Fibroblast of lung (primary cell): ENCODE data around the gene PRPF6. TPM values are rescaled to one million over a fixed set of nuclear protein-coding genes. Genes with fewer than 3 reads are reported as not detected.
A peak's percentile ranks its signal among the peaks of the same experiment; 100 is the strongest.

Source experiments
- DNase-seq, 2 donors: peaks; one replicate each; pipeline versions ENCODE4 v3.0.0 to v3.0.0-alpha.2; 2010; ENCODE audit warnings: low read depth in 2 of 2
- H2AFZ ChIP-seq: 2 replicates; pipeline ENCODE4 v1.5.1; 2012; ENCODE audit warnings: low read length, control low read depth, inconsistent platforms
- H3K27ac ChIP-seq: 2 replicates; pipeline ENCODE4 v1.5.1; 2011; ENCODE audit warnings: low read length, control low read depth; ENCODE audit not compliant: insufficient read depth
- H3K27me3 ChIP-seq: 2 replicates; pipeline ENCODE4 v1.5.1; 2011; ENCODE audit warnings: mild to moderate bottlenecking, low read length; ENCODE audit not compliant: control insufficient read depth, insufficient read depth
- H3K36me3 ChIP-seq: 2 replicates; pipeline ENCODE4 v1.5.1; 2011; ENCODE audit warnings: low read length; ENCODE audit not compliant: control insufficient read depth, insufficient read depth
- H3K4me1 ChIP-seq: 2 replicates; pipeline ENCODE4 v1.5.1; 2011; ENCODE audit warnings: low read length; ENCODE audit not compliant: control insufficient read depth, insufficient read depth; ENCODE audit errors: extremely low read depth
- H3K4me2 ChIP-seq: 2 replicates; pipeline ENCODE4 v1.5.1; 2011; ENCODE audit warnings: low read length, control low read depth; ENCODE audit not compliant: insufficient read depth; ENCODE audit errors: extremely low read depth
- H3K4me3 ChIP-seq, 4 experiments: fragments of 200-600 bp in 1 of 4; sonication (generic) in 1 of 4; replicated peaks in 1 of 4; 2 replicates each; pipeline ENCODE4 v1.5.1; 2011 to 2016; ENCODE audit warnings: low read length in 4 of 4, low read depth in 3 of 4, mild to moderate bottlenecking in 3 of 4, control low read depth in 2 of 4, inconsistent platforms in 1 of 4, mixed read lengths in 1 of 4; ENCODE audit not compliant: insufficient read depth in 1 of 4; ENCODE audit errors: control extremely low read depth in 1 of 4
- H3K79me2 ChIP-seq: 2 replicates; pipeline ENCODE4 v1.5.1; 2012; ENCODE audit warnings: mild to moderate bottlenecking, low read length, inconsistent platforms; ENCODE audit not compliant: control insufficient read depth, insufficient read depth
- H3K9ac ChIP-seq: 2 replicates; pipeline ENCODE4 v1.5.1; 2011; ENCODE audit warnings: mild to moderate bottlenecking, low read length, control low read depth; ENCODE audit not compliant: insufficient read depth
- H3K9me3 ChIP-seq: 2 replicates; pipeline ENCODE4 v1.5.1; 2012; ENCODE audit warnings: low read depth, low read length; ENCODE audit not compliant: control insufficient read depth, insufficient read depth
- H4K20me1 ChIP-seq: 2 replicates; pipeline ENCODE4 v1.5.1; 2011; ENCODE audit warnings: low read length; ENCODE audit not compliant: control insufficient read depth, insufficient read depth; ENCODE audit errors: extremely low read depth
- CTCF ChIP-seq, 2 donors: IDR thresholded peaks in 1 of 2; conservative IDR thresholded peaks in 1 of 2; 1 replicate in 1 of 2; 2 replicates in 1 of 2; pipeline ENCODE4 v1.5.1; 2011 to 2012; ENCODE audit warnings: low read length in 2 of 2, control low read depth in 1 of 2, inconsistent platforms in 1 of 2, low read depth in 1 of 2, mild to moderate bottlenecking in 1 of 2
- EZH2 ChIP-seq: IDR thresholded peaks from 2 replicates; pipeline ENCODE4 v1.5.1; 2012; ENCODE audit warnings: low read length, control low read depth, mild to moderate bottlenecking; ENCODE audit errors: missing control alignments
- polyA plus RNA-seq, 2 donors: library from polyadenylated mRNA; depleted of rRNA in 1 of 2; stranded (reverse) in 1 of 2; unstranded in 1 of 2; fragments of >200 nt; gene quantifications; 2 replicates each; pipeline ENCODE4 v1.2.1, GENCODE V29; 2011 to 2012; ENCODE audit warnings: missing spikeins in 1 of 2
- total RNA-seq: library from RNA; depleted of rRNA; stranded (reverse); fragments of >200 nt; gene quantifications from 2 replicates; pipeline ENCODE4 v1.2.1, GENCODE V29; 2014

PRPF6 gene
- total and polyA plus RNA-seq, 2 donors (not counting 1 experiment from before 2014, with no cell fraction given) = 28.2 to 52.0 TPM

GRCh38 chr20:63979229-63979556 is 1.7 kb upstream of the PRPF6 start:
- no peak overlapping the region for H3K27ac ChIP-seq
- peaks cover 16% of the 10 kb centered on the region for H3K79me2 ChIP-seq
- H3K4me1 ChIP-seq = peaks cover 18% of the 10 kb centered on the region
- H3K4me2 ChIP-seq = peak overlapping the region; percentile 79
- H4K20me1 ChIP-seq = no peaks in the 10 kb centered on the region
- peak overlapping the region; percentile 21 to 57 (median 39) for H3K4me3 ChIP-seq
- H3K27me3 ChIP-seq = no peaks in the 10 kb centered on the region
- TF ChIP-seq EZH2 (no peak), CTCF (conservative IDR thresholded peaks at IDR 0.05 in 1 of 2, IDR thresholded peaks at IDR 0.05 in 1 of 2; ENCODE audit: low read depth in 1 of 2, low read length in 2 of 2) (no peak)
- no peaks in the 10 kb centered on the region for H3K36me3 ChIP-seq
- H3K9me3 ChIP-seq = no peaks in the 10 kb centered on the region
- DNase-seq = no peak
- H2AFZ ChIP-seq = no peak overlapping the region
- H3K9ac ChIP-seq = no peak overlapping the region

GRCh38 chr20:63979557-63980316 is 1.2 kb upstream of the PRPF6 start, which contains the start of gene SAMD10:
SAMD10 (minus strand) TSS chr20:63979642; CDS start chr20:63979467, 175 bp downstream.
- no peaks in the 10 kb centered on the region for H4K20me1 ChIP-seq
- peak in 1 of 2 donors; percentile 47 for DNase-seq
- H3K4me2 ChIP-seq = peak within 1 kb of the TSS; percentile 79
- H3K4me3 ChIP-seq = peak within 1 kb of the TSS; percentile 30 to 71 (median 39)
- peak within 1 kb of the TSS; percentile 78 for H2AFZ ChIP-seq
- H3K9me3 ChIP-seq = no peaks in the 10 kb centered on the region
- peaks cover 3% of the 10 kb centered on the region for H3K36me3 ChIP-seq
- TF ChIP-seq EZH2 = no peak
- H3K27me3 ChIP-seq = no peaks in the 10 kb centered on the region
- no peak within 1 kb of the TSS for H3K9ac ChIP-seq
- peak within 1 kb of the TSS; percentile 83 for H3K27ac ChIP-seq
- H3K4me1 ChIP-seq = peaks cover 14% of the 10 kb centered on the region
- H3K79me2 ChIP-seq = peaks cover 16% of the 10 kb centered on the region

GRCh38 chr20:63980317-63980805 is 571 bp upstream of the PRPF6 start:
- H3K9ac ChIP-seq = no peak overlapping the region
- TF ChIP-seq CTCF (conservative IDR thresholded peaks at IDR 0.05 in 1 of 2, IDR thresholded peaks at IDR 0.05 in 1 of 2; ENCODE audit: low read depth in 1 of 2, low read length in 2 of 2) = no peak
- TF ChIP-seq EZH2 = no peak
- DNase-seq = no peak
- no peaks in the 10 kb centered on the region for H3K27me3 ChIP-seq
- H3K27ac ChIP-seq = peak overlapping the region; percentile 83
- peak overlapping the region in 3 of 4 experiments; percentile 13 to 71 (median 14) for H3K4me3 ChIP-seq
- peak overlapping the region; percentile 78 for H2AFZ ChIP-seq
- H3K4me2 ChIP-seq = peak overlapping the region; percentile 72
- peaks cover 6% of the 10 kb centered on the region for H3K36me3 ChIP-seq
- H4K20me1 ChIP-seq = no peaks in the 10 kb centered on the region
- H3K9me3 ChIP-seq = no peaks in the 10 kb centered on the region
- H3K79me2 ChIP-seq = peaks cover 16% of the 10 kb centered on the region
- peaks cover 13% of the 10 kb centered on the region for H3K4me1 ChIP-seq
